HG02798 (cell line): ENCODE data around the gene COL25A1.

Experiments
- ATAC-seq: cut with Tn5 transposase; IDR thresholded peaks from one replicate; pipeline ENCODE4 v1.9.1; 2021; ENCODE audit warnings: mild to moderate bottlenecking; ENCODE audit not compliant: unreplicated experiment, poor library complexity

Gene COL25A1

DNA sequence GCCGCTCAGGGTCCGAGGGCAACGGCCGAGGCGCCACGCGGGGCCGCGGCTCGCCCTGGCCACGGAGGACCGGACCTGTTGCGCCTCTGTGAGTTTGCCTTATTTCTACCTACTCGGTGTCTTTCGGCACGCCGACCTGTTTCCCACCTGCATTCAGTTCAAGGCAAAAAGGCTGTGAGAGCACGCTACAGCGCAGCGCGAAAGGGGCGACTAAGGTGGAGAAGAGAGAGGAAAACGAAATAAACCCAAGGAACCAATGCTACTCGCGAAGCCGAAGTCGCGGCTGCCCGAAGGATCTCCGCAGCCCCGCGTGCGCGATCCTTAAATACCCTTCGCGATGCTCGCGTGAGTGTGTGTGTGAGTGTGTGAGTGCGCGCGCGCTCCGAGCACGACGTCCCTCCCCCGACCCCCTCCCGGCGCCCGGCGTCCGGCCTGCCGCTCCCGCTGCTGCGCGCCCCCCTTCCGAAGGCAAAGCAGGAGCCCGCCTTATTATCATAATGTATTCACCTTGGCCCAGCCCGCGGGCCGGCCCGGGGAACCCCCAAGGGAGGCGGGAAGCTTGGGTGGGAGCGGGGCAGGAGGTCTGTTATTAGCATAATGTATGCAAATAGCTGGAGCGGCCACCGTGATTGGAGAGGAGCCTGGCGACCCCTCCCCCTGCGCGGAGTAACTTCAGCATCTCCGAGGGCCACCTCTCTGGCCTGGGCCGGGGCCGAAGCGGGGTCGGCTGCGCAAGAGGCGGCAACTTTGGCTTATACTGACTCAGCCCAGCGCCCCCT is at the start of gene COL25A1:
COL25A1 (minus strand) TSS at position 298 of the 779 bp plus-strand sequence.
- ATAC-seq: no peak

DNA sequence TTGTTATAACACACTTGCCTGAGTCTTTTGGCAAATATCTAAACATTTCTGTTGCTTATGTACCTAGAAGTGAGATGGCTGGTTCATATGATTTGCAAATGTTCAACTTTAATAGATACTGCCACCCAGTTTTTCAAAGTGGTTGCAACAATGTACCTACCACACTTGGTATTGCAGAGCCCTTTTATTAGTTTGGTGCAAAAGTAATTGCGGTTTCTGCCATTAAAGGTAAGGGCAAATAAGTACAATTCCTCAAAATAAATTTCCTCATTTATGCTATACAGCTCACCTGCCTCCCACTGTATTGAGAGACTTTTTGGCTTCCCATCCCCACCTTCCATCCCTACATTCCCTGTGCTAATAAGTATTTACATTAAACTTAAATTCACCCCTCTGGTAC is 47.7 kb upstream of the COL25A1 start:
- ATAC-seq: no peak

DNA sequence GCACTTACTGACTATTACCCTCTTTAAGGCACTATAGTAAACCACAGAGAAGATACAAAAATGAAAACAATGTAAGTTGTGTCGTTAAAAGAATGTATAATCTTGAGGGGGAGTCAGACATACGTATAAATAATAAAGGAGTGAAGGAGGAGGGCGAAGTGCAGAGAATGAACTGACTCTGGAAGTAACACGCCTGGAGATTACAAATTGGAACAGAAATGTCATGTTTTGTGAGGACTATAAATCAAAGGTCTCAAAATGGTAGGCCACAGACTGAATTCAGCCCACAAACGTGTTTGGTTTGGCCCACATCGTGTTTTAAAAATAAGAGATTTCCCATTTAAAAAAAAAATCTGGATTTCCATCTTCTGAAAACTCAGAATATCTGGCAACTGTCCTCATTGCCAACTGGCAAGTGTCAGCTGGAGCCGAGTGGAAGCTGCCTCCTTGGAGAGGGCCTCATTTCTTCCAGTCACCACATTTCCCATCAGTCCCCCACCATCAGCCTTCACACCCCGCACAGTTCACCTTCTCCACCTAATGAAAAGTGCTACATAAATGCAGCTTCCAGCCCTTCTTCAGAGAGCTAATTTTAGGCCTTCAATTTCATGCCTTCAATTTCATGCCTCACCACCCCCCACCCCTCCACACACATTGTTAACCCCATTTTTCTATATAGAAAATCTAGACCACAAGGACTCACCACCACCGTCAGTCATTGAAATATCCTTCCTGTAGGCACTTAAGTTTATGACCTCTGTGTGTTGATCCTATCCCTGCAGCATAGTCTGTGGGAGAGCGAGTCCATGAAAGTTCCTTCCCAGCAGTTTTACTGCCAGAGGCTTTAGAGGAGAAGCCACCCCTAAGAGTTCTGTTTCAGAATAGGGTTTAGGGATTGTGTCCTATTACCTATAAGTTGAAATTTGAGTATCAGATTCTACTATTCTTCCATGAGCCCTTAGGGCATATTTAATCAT is 32.0 kb upstream of the COL25A1 start:
- ATAC-seq: no peak

GRCh38 chr4:109332926-109333464 is 30.5 kb upstream of the COL25A1 start:
- ATAC-seq: no peak

- no peak for ATAC-seq
These were observed 25.2 kb upstream of the COL25A1 start for GRCh38 chr4:109327641-109328040.

GRCh38 chr4:109325698-109326097 is 23.2 kb upstream of the COL25A1 start:
- ATAC-seq: no peak

DNA sequence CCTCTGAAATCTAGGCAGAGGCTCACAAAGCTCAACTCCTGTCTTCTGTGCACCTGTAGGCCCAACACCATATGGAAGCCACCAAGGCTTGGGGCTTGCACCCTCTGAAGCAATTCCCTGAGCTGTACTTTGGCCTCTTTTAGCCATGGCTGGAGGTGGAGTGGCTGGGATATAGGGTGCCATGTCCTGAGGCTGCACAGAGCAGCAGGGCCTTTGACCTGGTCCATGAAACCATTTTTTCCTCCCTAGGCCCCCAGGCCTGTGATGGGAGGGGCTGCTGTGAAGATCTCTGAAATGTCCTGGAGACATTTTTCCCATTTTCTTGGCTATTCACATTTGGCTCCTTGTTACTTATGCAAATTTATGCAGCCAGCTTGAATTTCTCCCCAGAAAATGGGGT is 20.9 kb upstream of the COL25A1 start:
- ATAC-seq: no peak

DNA sequence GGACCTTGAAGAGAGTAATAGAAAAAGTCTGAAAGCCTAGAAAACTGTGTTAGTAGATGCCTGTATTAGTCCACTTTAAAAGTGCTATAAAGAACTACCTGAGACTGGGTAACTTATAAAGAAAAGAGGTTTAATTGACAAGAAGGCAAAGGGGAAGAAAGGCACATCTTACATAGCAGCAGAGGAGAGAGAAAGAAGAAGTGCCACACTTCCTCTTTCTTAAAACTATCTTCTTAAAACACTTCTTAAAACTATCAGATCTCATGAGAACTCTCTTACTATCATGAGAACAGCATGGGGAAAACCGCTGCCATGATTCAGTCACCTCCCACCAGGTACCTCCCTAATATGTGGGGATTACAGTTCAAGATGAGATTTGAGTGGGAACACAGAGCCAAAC is 18.8 kb upstream of the COL25A1 start:
- ATAC-seq: no peak

GRCh38 chr4:109319684-109320083 is 17.2 kb upstream of the COL25A1 start:
- ATAC-seq: no peak

- no peak for ATAC-seq
These were observed 16.7 kb upstream of the COL25A1 start for GRCh38 chr4:109319156-109319555.

GRCh38 chr4:109315818-109316217 is 13.4 kb upstream of the COL25A1 start:
- no peak for ATAC-seq

DNA sequence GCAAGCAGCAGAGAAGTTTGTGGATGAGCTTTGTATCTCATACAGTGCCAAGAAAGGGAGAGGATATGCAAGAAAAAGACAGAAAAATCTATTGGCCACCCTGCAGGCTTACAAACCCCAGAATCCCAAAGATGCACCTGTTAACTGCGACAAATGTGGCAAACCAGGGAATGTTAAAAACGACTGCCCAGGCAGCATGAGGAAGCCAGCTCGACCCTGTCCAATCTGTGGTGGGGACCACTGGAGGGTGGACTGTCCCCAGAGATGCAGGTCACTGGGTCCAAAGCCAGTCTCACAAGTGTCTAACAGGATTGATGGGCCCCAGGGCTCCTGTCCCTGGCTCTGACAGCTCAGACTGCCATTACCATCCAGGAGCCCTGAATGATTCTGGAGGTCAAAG is 12.9 kb upstream of the COL25A1 start:
- ATAC-seq: no peak

- no peak for ATAC-seq
These were observed 11.0 kb upstream of the COL25A1 start for GRCh38 chr4:109313168-109314133.

GRCh38 chr4:109303140-109303496 is 660 bp upstream of the COL25A1 start:
- no peak for ATAC-seq

- ATAC-seq: no peak
These were observed 652 bp downstream of the COL25A1 start for GRCh38 chr4:109301651-109302360.

DNA sequence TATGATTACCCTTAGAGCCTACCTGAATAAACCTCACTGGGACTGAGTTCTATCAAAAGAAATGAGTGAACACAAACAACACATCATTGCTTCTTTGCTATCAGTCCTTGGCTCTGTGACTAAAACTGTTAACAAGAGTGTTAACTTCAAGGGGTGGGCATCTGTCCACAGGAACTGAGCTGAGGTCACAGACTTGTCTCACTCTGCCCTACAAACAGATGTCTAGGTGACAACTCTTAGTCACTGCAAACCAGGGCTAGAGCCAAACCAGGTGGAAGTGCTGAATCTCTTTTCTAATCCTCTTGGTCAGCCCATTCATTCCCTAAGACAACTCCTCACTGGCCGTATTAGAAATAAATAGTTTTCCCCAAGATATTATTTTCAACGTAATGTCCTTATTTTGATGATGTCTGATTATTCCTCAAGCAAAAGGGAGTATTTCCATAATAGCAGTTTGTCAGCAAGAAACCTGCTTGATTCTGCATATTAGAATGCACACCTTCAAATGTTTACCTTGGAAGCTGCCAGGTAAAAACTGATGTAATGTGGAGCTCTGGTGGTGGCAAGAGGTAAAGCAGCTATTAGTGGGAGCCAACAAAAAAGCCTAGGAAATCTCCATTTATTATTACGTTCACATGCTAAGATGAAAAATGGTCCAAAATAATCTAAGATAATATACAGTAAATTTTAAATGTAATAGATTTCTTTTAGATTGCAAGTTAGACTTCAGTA is 4.0 kb downstream of the COL25A1 start:
- ATAC-seq: no peak

DNA sequence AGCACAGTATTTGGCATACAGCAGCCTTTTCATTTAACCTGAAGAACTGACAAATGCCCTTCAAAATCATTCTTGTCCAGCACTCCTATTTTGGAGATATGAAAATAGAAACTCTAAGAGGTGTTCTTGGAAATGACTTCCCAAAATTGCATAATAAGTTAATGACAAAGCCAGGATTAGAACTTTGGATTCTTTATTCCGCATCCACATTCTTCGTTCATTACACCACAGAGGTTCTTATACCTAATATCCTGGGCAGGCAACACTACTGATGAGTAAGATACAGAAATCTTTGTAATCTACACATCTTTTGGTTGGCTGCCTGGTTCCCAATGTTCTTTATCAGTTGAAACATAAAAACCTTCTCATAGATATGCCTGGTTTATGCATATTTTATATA is 5.9 kb downstream of the COL25A1 start:
- ATAC-seq: no peak

DNA sequence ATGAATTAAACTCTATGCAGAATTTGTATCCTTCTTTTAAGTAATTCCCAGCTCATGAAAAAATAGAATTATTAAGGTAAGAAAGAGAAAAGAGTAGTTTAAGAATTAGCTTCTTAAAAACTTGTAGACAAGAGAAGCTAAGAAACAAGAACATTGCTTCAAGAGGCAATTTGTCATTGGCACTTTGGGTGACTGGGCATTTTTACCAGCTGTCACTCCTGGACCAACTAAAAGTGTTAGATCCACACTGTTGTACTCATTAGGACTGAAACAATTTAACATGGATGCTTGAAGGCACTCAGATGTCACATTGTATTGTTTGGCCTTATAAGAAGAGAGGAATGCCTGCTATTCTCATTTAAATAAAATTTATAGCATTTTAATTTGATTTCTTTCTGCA is 7.4 kb downstream of the COL25A1 start:
- ATAC-seq: no peak
